ENCODE results near the gene OR4A15.

Gene OR4A15

DNA sequence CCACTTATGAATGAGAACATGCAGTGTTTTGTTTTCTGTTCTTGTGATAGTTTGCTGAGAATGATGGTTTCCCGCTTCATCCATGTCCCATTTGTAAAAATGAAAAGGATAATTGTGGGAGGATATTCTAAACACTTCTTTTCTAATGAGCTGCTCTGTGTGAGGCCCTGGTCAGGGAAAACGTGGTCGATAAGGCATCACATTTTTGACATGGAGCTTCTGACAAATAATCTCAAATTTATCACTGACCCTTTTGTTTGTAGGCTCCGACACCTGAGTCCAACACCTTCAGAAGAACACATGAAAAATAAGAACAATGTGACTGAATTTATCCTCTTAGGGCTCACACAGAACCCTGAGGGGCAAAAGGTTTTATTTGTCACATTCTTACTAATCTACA lies at the start of gene OR4A15:
Gene OR4A15, plus strand, starts transcription at position 301 of the 400 bp plus-strand sequence. Its CDS starts 0 bp downstream, at position 301.
- no peak for DNase-seq

DNA sequence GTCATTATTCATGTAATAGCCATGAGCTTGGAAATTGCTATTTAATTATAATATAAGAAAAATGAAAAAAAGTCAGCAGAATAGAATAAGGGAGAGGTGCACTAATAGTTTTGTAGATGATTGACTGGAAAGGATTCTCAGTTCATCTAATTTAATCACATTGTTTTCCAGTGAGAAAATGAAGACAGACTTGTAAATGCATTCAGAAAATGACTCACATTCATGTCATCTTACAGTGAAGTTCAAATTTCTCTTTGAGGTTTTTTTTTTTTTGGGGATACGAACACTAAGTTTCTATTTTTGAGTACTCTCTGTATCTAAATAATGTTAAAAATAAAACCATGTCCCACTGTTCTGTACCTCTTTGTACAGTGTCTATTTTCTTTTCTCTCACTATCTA lies 43.3 kb upstream of the OR4A15 start:
- DNase-seq = no peak

DNA sequence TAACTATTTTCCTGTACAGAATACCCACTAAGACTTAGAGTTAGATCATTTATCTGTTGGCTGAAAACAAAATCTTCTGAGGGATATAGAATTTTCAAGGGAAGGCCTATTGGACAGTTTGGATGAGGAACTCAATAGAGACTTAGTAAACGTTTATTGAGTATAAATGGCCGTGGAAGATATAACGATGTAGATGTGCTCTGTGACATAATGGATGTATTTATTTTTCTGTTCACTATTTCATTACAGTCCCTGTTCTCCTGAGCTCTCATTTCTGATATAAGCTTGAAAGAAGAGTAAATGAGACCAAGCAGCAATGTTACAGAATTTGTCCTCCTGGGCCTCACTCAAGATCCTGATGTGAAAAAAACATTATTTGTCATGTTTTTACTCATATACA lies 24.9 kb upstream of the OR4A15 start, which contains the start of gene OR4A16:
Gene OR4A16, plus strand, starts transcription at position 301 of the 400 bp plus-strand sequence. Its CDS starts 0 bp downstream, at position 301.
- no peak for DNase-seq

DNA sequence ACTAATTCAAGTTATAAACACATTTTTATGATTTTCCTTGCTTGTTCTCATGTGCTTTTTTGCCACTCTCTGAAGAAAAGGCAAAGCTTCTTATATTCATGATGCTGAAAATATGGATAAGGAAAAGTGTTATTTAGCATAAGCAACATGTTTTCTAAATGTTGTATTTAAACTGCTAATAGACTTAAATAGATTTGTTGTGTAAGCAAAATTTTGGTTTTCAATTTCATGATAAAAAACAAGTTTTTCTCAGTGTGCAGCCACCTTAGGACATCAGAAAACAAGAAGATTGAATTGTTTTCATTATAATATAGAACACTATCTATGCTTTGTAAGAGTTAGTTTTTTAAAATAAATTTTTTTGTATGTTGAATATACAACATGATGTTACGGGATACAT lies 22.5 kb upstream of the OR4A15 start:
- no peak for DNase-seq

DNA sequence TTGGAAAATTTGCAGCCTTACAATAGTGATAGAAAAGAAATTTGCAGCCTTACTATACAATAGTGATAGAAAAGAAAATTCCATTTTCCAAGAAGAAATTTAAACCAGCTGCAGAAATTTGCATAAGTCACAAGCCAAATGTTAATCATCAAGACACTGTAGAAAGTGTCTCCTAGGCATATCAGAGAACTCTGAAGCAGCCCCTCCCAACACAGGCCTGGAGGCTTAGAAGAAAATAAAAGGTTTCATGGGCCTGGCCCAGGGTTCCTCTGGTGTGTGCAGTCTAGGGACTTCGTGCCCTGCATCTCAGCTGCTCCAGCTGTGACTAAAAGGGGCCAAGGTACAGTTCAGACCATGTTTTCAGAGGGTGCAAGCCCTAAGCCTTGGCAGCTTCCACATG lies 18.7 kb upstream of the OR4A15 start:
- DNase-seq = no peak

DNA sequence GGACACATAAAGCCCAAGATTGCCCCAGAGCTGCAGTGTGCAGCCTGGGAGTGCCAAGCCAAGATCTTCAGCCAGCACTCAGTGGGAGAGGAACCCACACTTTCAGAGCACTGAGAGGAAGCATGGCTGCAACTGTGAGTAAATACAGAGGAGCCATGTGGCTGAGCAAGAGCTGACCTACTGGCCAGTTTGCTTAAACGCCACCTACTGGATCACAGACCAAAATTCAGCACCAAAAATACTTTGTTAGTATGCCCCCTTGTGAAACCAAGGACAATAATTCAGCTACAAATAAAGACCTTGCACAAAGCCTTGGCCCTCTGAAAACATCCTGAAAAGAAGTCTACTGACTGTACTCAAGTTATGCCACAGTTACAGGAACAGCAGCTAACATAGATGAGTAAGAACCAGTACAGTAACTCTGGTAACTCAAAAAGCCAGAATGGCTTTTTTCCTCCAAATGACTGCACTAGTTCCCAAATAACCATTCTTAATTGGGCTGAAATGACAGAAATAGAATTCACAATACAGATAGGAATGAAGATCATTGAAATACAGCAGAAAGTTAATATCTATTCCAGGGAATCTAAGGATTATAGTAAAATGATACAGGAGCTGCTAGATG lies 10.1 kb upstream of the OR4A15 start:
- DNase-seq = no peak

DNA sequence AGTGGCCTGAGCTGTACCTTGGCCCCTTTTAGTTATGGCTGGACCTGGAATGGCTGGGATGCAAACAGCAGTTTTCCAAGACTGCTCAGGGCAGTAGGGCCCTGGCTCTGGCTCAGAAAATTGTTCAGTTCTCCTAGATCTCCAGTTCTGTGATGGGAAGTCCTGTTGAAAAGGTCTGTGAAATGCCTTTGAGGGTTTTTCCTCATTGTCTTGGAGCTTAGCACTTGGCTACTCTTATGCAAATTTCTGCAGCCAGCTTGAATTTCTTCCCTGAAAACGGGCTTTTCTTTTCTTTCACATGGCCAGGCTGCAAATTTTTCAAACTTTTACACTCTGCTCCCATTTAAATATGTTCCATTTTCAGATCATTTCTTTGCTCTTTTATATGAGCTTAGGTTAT lies 33.2 kb downstream of the OR4A15 start:
- DNase-seq = no peak
